Hematopoietic multipotent progenitor cell treated with erythropoietin and hydrocortisone succinate and interleukin-3 and kit ligand, for 15 days (in vitro differentiated cells): ENCODE results near the gene RNF223.

Source experiments
- DNase-seq: peaks from one replicate; pipeline ENCODE4 v3.0.0-alpha.2; 2015; ENCODE audit warnings: low spot score

The RNF223 gene

GRCh38 chr1:1026599-1027413, 47.3 kb downstream of the RNF223 start:
- no peak for DNase-seq

GRCh38 chr1:1025730-1026129, 48.4 kb downstream of the RNF223 start:
- DNase-seq: no peak

GRCh38 chr1:1024771-1025699, 49.1 kb downstream of the RNF223 start:
- no peak for DNase-seq

GRCh38 chr1:1024149-1024770, 49.8 kb downstream of the RNF223 start:
- DNase-seq: peak; percentile 48

GRCh38 chr1:1023700-1024099, 50.4 kb downstream of the RNF223 start:
- no peak for DNase-seq

- DNase-seq: no peak
These were observed 51.6 kb downstream of the RNF223 start for GRCh38 chr1:1022302-1023009.

GRCh38 chr1:1021920-1022259, 52.2 kb downstream of the RNF223 start:
- DNase-seq: no peak

GRCh38 chr1:1021010-1021919, 52.8 kb downstream of the RNF223 start:
- no peak for DNase-seq
